ENCODE results near the gene HRK.

The HRK gene

GRCh38 chr12:116897476-116897875, 16.2 kb upstream of the HRK start:
- DNase-seq (ENCODE audit: low spot score) = no peak

GRCh38 chr12:116896411-116896924, 15.2 kb upstream of the HRK start:
- no peak for DNase-seq (ENCODE audit: low spot score)

- no peak for DNase-seq (ENCODE audit: low spot score)
These were observed 13.7 kb upstream of the HRK start for GRCh38 chr12:116894913-116895312.

- DNase-seq (ENCODE audit: low spot score) = no peak
These were observed 11.3 kb upstream of the HRK start for GRCh38 chr12:116892349-116893140.

- no peak for DNase-seq (ENCODE audit: low spot score)
These were observed 9.8 kb upstream of the HRK start for GRCh38 chr12:116891019-116891418.

GRCh38 chr12:116890330-116890729, 9.1 kb upstream of the HRK start:
- no peak for DNase-seq (ENCODE audit: low spot score)

GRCh38 chr12:116887897-116888296, 6.7 kb upstream of the HRK start:
- no peak for DNase-seq (ENCODE audit: low spot score)

GRCh38 chr12:116887244-116887643, 6.0 kb upstream of the HRK start:
- no peak for DNase-seq (ENCODE audit: low spot score)

- no peak for DNase-seq (ENCODE audit: low spot score)
These were observed 4.2 kb upstream of the HRK start for GRCh38 chr12:116885491-116885890.

GRCh38 chr12:116884871-116885270, 3.6 kb upstream of the HRK start:
- no peak for DNase-seq (ENCODE audit: low spot score)

- peak; percentile 67 for DNase-seq (ENCODE audit: low spot score)
These were observed 1.5 kb upstream of the HRK start for GRCh38 chr12:116882742-116883141.

GRCh38 chr12:116881877-116882507, 751 bp upstream of the HRK start:
- no peak for DNase-seq (ENCODE audit: low spot score)

GRCh38 chr12:116880817-116881324, 370 bp downstream of the HRK start:
- DNase-seq (ENCODE audit: low spot score) = peak; percentile 58

- no peak for DNase-seq (ENCODE audit: low spot score)
These were observed 926 bp downstream of the HRK start for GRCh38 chr12:116880213-116880816.

- DNase-seq (ENCODE audit: low spot score) = no peak
These were observed 1.6 kb downstream of the HRK start for GRCh38 chr12:116879509-116880212.

- peak; percentile 44 for DNase-seq (ENCODE audit: low spot score)
These were observed 2.4 kb downstream of the HRK start for GRCh38 chr12:116878567-116879508.

GRCh38 chr12:116876151-116876869, 4.9 kb downstream of the HRK start:
- DNase-seq (ENCODE audit: low spot score) = no peak

- no peak for DNase-seq (ENCODE audit: low spot score)
These were observed 6.8 kb downstream of the HRK start for GRCh38 chr12:116874324-116874995.

GRCh38 chr12:116870306-116870705, 10.9 kb downstream of the HRK start:
- DNase-seq (ENCODE audit: low spot score) = no peak

GRCh38 chr12:116867523-116867922, 13.7 kb downstream of the HRK start:
- no peak for DNase-seq (ENCODE audit: low spot score)
